Dermis blood vessel endothelial cell (primary cell): ENCODE results near the gene SUSD6. TPM values are rescaled to one million over a fixed set of nuclear protein-coding genes. Genes with fewer than 3 reads are reported as not detected.
"Not testable (repeated sequence)": the region's sequence is repeated elsewhere in the genome, so short reads cannot be mapped to it uniquely, and the experiment has no call there.

Experiments used
- DNase-seq: peaks from one replicate; pipeline ENCODE4 v3.0.0; 2010
- total RNA-seq: library from RNA; depleted of rRNA; stranded (reverse); fragments of >200 nt; gene quantifications from 2 replicates; pipeline ENCODE4 v1.2.3, GENCODE V29; 2014

SUSD6 gene
- total RNA-seq, 1 donor from 2014 or later = 15.5 TPM

- DNase-seq = no peak
Observed at GRCh38 chr14:69593018-69593677, 18.2 kb upstream of the SUSD6 start.

- DNase-seq = no peak
Observed at GRCh38 chr14:69594846-69595245, 16.6 kb upstream of the SUSD6 start.

GRCh38 chr14:69595336-69595735 is 16.1 kb upstream of the SUSD6 start:
- no peak for DNase-seq

GRCh38 chr14:69599431-69599830 is 12.0 kb upstream of the SUSD6 start:
- not testable (repeated sequence) for DNase-seq

- no peak for DNase-seq
Observed at GRCh38 chr14:69600304-69600891, 11.0 kb upstream of the SUSD6 start.

- no peak for DNase-seq
Observed at GRCh38 chr14:69605738-69606137, 5.7 kb upstream of the SUSD6 start.

GRCh38 chr14:69606258-69607184 is 4.9 kb upstream of the SUSD6 start:
- no peak for DNase-seq

GRCh38 chr14:69610020-69610873 is 1.1 kb upstream of the SUSD6 start:
- no peak for DNase-seq

GRCh38 chr14:69610874-69611171 is 573 bp upstream of the SUSD6 start:
- peak; percentile 23 for DNase-seq

- DNase-seq = peak; percentile 58
Observed at GRCh38 chr14:69612014-69612782, 802 bp downstream of the SUSD6 start.

GRCh38 chr14:69612783-69613130 is 1.4 kb downstream of the SUSD6 start:
- peak; percentile 40 for DNase-seq

GRCh38 chr14:69613312-69614073 is 2.1 kb downstream of the SUSD6 start:
- no peak for DNase-seq

GRCh38 chr14:69614592-69614991 is 3.2 kb downstream of the SUSD6 start:
- DNase-seq = no peak

- DNase-seq = no peak
Observed at GRCh38 chr14:69615121-69615495, 3.7 kb downstream of the SUSD6 start.

- peak; percentile 79 for DNase-seq
Observed at GRCh38 chr14:69615496-69616407, 4.4 kb downstream of the SUSD6 start.

- no peak for DNase-seq
Observed at GRCh38 chr14:69616408-69616773, 5.0 kb downstream of the SUSD6 start.

GRCh38 chr14:69617796-69618195 is 6.4 kb downstream of the SUSD6 start:
- DNase-seq = no peak

- no peak for DNase-seq
Observed at GRCh38 chr14:69619012-69619411, 7.6 kb downstream of the SUSD6 start.

- DNase-seq = no peak
Observed at GRCh38 chr14:69620211-69620611, 8.8 kb downstream of the SUSD6 start.

- no peak for DNase-seq
Observed at GRCh38 chr14:69620981-69621380, 9.6 kb downstream of the SUSD6 start.
